Activated naive CD4-positive, alpha-beta T cell treated with anti-CD3 and anti-CD28 coated beads for 36 hours (primary cell): Measurements from ENCODE around the gene AKT3. TPM values are rescaled to one million over a fixed set of nuclear protein-coding genes. Genes with fewer than 3 reads are reported as not detected.

Experiments
- CTCF ChIA-PET: fragments of 350-600 bp; sonication (Branson Sonifier 250); formaldehyde crosslinking; loops from one replicate; lab custom pipeline; 2021; ENCODE audit warnings: antibody characterized with exemption; lab: Charles Lee
- DNase-seq: peaks from one replicate; pipeline ENCODE4 v3.0.0-alpha.2; 2020
- H3K27ac Mint-ChIP-seq: one replicate; pipeline ENCODE4 v1.8.0; 2021; ENCODE audit warnings: mild to moderate bottlenecking, mixed read lengths
- H3K27me3 Mint-ChIP-seq: one replicate; pipeline ENCODE4 v1.8.0; 2021; ENCODE audit warnings: low read depth, mixed read lengths
- H3K36me3 Mint-ChIP-seq: one replicate; pipeline ENCODE4 v1.8.0; 2021; ENCODE audit warnings: low read depth, mixed read lengths
- H3K4me1 Mint-ChIP-seq: one replicate; pipeline ENCODE4 v1.8.0; 2021; ENCODE audit warnings: low read depth, mixed read lengths
- H3K4me3 Mint-ChIP-seq: one replicate; pipeline ENCODE4 v1.8.0; 2021; ENCODE audit warnings: mild to moderate bottlenecking, moderate library complexity, mixed read lengths
- H3K9me3 Mint-ChIP-seq: one replicate; pipeline ENCODE4 v1.8.0; 2021; ENCODE audit warnings: mixed read lengths
- intact Hi-C: fragments of 100-400 bp; cut with micrococcal nuclease; formaldehyde crosslinking; loops from one replicate; pipeline ENCODE4 v1.15.1; 2023
- total RNA-seq, 2 experiments: library from RNA; stranded (reverse); gene quantifications; one replicate each; pipeline ENCODE4 v1.2.3, GENCODE V29; 2021

Gene AKT3
- total RNA-seq, 2 experiments from 2014 or later: 19.1 to 21.5 TPM

GRCh38 chr1:243447347-243447746 lies 402.7 kb downstream of the AKT3 start:
- H3K4me1 Mint-ChIP-seq: peaks cover 3% of the 10 kb centered on the region
- H3K36me3 Mint-ChIP-seq: peaks cover 2% of the 10 kb centered on the region
- DNase-seq: no peak
- H3K27ac Mint-ChIP-seq: no peak overlapping the region
- H3K4me3 Mint-ChIP-seq: no peak overlapping the region
- CTCF ChIA-PET: no interaction called here
- H3K27me3 Mint-ChIP-seq: no peaks in the 10 kb centered on the region
- intact Hi-C loops: no loop called here
- H3K9me3 Mint-ChIP-seq: no peaks in the 10 kb centered on the region

- H3K4me3 Mint-ChIP-seq: no peak overlapping the region
- intact Hi-C loops: no loop called here
- no peaks in the 10 kb centered on the region for H3K9me3 Mint-ChIP-seq
- peaks cover 3% of the 10 kb centered on the region for H3K4me1 Mint-ChIP-seq
- peaks cover 3% of the 10 kb centered on the region for H3K36me3 Mint-ChIP-seq
- no peak overlapping the region for H3K27ac Mint-ChIP-seq
- no peaks in the 10 kb centered on the region for H3K27me3 Mint-ChIP-seq
- no peak for DNase-seq
- CTCF ChIA-PET: no interaction called here
Measured at GRCh38 chr1:243443557-243443956, 406.5 kb downstream of the AKT3 start.

- Mint-ChIP-seq H3K9me3 (no peaks in the 10 kb centered on the region), H3K4me1 (no peaks in the 10 kb centered on the region), H3K27me3 (no peaks in the 10 kb centered on the region), H3K36me3 (peaks cover 1% of the 10 kb centered on the region), H3K4me3 (no peak overlapping the region), H3K27ac (no peak overlapping the region)
- CTCF ChIA-PET: interaction anchor here (0.7 to 0.8 kb wide), 2 partner anchors 10 to 30 kb away, joined by 3 to 5 read pairs; no protein-coding TSS in a partner anchor
- intact Hi-C loops: no loop called here
- DNase-seq: no peak
Measured at GRCh38 chr1:243441601-243442000, 408.4 kb downstream of the AKT3 start.

- no peak overlapping the region for H3K27ac Mint-ChIP-seq
- no peaks in the 10 kb centered on the region for H3K9me3 Mint-ChIP-seq
- intact Hi-C loops: no loop called here
- no peaks in the 10 kb centered on the region for H3K27me3 Mint-ChIP-seq
- no peak for DNase-seq
- H3K36me3 Mint-ChIP-seq: peaks cover 1% of the 10 kb centered on the region
- H3K4me1 Mint-ChIP-seq: no peaks in the 10 kb centered on the region
- CTCF ChIA-PET: no interaction called here
- H3K4me3 Mint-ChIP-seq: no peak overlapping the region
Measured at GRCh38 chr1:243440406-243440805, 409.6 kb downstream of the AKT3 start.

- intact Hi-C loops: no loop called here
- CTCF ChIA-PET: interaction anchor here (0.6 kb wide), 1 partner anchor 64 kb away, joined by 3 read pairs; no protein-coding TSS in a partner anchor
Measured at GRCh38 chr1:243438815-243439214, 411.2 kb downstream of the AKT3 start.

More at GRCh38 chr1:243438815-243439214, 411.2 kb downstream of the AKT3 start:
- H3K4me3 Mint-ChIP-seq: no peak overlapping the region
- H3K27me3 Mint-ChIP-seq: no peaks in the 10 kb centered on the region
- no peaks in the 10 kb centered on the region for H3K4me1 Mint-ChIP-seq
- peaks cover 1% of the 10 kb centered on the region for H3K36me3 Mint-ChIP-seq
- H3K9me3 Mint-ChIP-seq: no peaks in the 10 kb centered on the region
- H3K27ac Mint-ChIP-seq: no peak overlapping the region
- DNase-seq: no peak

Other genes starting within 250 kb of the AKT3 start
- gene ZBTB18, start 201.0 kb upstream of the AKT3 start, total RNA-seq: 1 to 10 TPM; 7.2 to 7.4 TPM